GM12891 (cell line): ENCODE data around the gene BRDT.

Experiments used
- POLR2AphosphoS5 ChIP-seq: IDR thresholded peaks from 2 replicates; pipeline ENCODE4 v1.6.1; 2011; ENCODE audit warnings: low read depth, low read length, control low read depth
- SPI1 ChIP-seq: IDR thresholded peaks from 2 replicates; pipeline ENCODE4 v1.6.1; 2011; ENCODE audit warnings: low read depth, low read length, control low read depth

DNA sequence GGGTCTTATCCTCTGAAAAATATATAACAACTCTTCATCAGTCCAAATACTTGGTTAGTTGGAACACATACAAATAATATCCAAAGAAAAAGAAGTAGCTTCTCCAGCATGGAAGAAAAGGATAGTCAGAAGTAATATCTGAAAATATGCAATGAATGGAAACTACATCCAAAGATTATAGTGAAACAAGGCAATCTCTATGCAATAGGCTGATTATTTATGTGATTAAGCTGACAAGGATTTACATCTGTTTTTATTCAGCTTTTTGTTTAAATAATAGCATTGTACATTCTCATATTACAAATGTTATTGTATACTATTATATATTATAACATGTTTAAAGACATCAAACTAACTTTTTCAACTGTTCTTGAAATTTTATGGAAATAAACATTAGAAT lies 48.0 kb upstream of the BRDT start:
- TF ChIP-seq SPI1 (no peak), POLR2AphosphoS5 (no peak)
